ENCODE measurements around the gene FHL2. TPM values are rescaled to one million over a fixed set of nuclear protein-coding genes. Genes with fewer than 3 reads are reported as not detected.

FHL2 gene
- total RNA-seq, 2 experiments from 2014 or later, result 0.41 to 0.42 TPM

DNA sequence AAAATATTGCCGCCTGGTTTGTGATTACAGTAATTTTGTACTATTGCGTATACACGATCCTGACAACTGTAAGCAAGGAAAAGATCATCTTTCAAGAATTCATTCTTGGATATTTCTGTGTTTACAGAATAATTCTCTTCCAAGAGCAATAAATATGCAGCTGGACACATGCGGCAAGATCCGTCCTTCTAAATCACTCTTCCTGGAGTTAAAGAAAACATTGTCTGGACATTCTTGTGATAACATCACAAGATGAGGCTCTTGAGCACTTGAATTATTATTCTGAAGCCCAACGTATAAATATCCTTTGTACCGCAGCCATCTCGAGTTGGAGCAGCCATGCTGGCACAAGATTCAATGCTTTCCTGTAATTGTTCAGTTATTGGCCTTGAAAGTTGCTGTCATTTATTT lies 9.9 kb downstream of the FHL2 start:
- Histone ChIP-seq H3K27me3 (ENCODE audit: control insufficient read depth in 1 of 2, insufficient read depth in 2 of 2, low read length in 2 of 2) (no peaks in the 10 kb centered on the region), H3K4me3 (ENCODE audit: low read length) (no peak overlapping the region), H3K27ac (ENCODE audit: low read depth in 1 of 2, low read length in 2 of 2) (no peak overlapping the region), H3K9me3 (ENCODE audit: control insufficient read depth in 1 of 2, insufficient read depth in 1 of 2, low read length in 2 of 2) (no peaks in the 10 kb centered on the region), H3K36me3 (ENCODE audit: insufficient read depth, low read length) (no peaks in the 10 kb centered on the region), H3K4me1 (ENCODE audit: insufficient read depth, low read length) (no peaks in the 10 kb centered on the region)
- CTCF ChIA-PET, result no interaction called here
- H3K4me1 Mint-ChIP-seq (ENCODE audit: low read depth), result no peaks in the 10 kb centered on the region
- H3K27ac Mint-ChIP-seq, result no peak overlapping the region
- DNase-seq (no peak), ATAC-seq (ENCODE audit: poor library complexity) (no peak)
- no peaks in the 10 kb centered on the region for H3K27me3 Mint-ChIP-seq
- POLR2A ChIA-PET, result no interaction called here
- intact Hi-C loops (cut with DNase I, micrococcal nuclease), result no loop called here
- H3K4me3 Mint-ChIP-seq, result no peak overlapping the region
- no peak for TF ChIP-seq CTCF (IDR thresholded peaks at IDR 0.05)
- no peaks in the 10 kb centered on the region for H3K36me3 Mint-ChIP-seq (ENCODE audit: low read depth)
- no peaks in the 10 kb centered on the region for H3K9me3 Mint-ChIP-seq

GRCh38 chr2:105387225-105387624 lies 11.6 kb downstream of the FHL2 start:
- H3K27ac ChIP-seq (ENCODE audit: low read depth in 1 of 2, low read length in 2 of 2), result no peak overlapping the region
- Mint-ChIP-seq H3K36me3 (ENCODE audit: low read depth) (no peaks in the 10 kb centered on the region), H3K27me3 (no peaks in the 10 kb centered on the region), H3K9me3 (no peaks in the 10 kb centered on the region), H3K4me1 (ENCODE audit: low read depth) (no peaks in the 10 kb centered on the region), H3K27ac (no peak overlapping the region), H3K4me3 (no peak overlapping the region)
- no peak overlapping the region for H3K4me3 ChIP-seq (ENCODE audit: low read length)
- CTCF ChIA-PET, result no interaction called here
- POLR2A ChIA-PET, result no interaction called here
- H3K36me3 ChIP-seq (ENCODE audit: insufficient read depth, low read length), result no peaks in the 10 kb centered on the region
- DNase-seq, result no peak
- no peaks in the 10 kb centered on the region for H3K9me3 ChIP-seq (ENCODE audit: control insufficient read depth in 1 of 2, insufficient read depth in 1 of 2, low read length in 2 of 2)
- ATAC-seq (ENCODE audit: poor library complexity), result no peak
- no peaks in the 10 kb centered on the region for H3K27me3 ChIP-seq (ENCODE audit: control insufficient read depth in 1 of 2, insufficient read depth in 2 of 2, low read length in 2 of 2)
- no peaks in the 10 kb centered on the region for H3K4me1 ChIP-seq (ENCODE audit: insufficient read depth, low read length)
- intact Hi-C loops (cut with DNase I, micrococcal nuclease), result no loop called here
- TF ChIP-seq CTCF (IDR thresholded peaks at IDR 0.05), result no peak

GRCh38 chr2:105385731-105386540 lies 12.9 kb downstream of the FHL2 start:
- POLR2A ChIA-PET, result no interaction called here
- CTCF ChIA-PET, result no interaction called here
- TF ChIP-seq CTCF (IDR thresholded peaks at IDR 0.05), result no peak

More at GRCh38 chr2:105385731-105386540, 12.9 kb downstream of the FHL2 start:
- Histone ChIP-seq H3K4me3 (ENCODE audit: low read length) (no peak overlapping the region), H3K27me3 (ENCODE audit: control insufficient read depth in 1 of 2, insufficient read depth in 2 of 2, low read length in 2 of 2) (no peaks in the 10 kb centered on the region), H3K36me3 (ENCODE audit: insufficient read depth, low read length) (no peaks in the 10 kb centered on the region), H3K27ac (ENCODE audit: low read depth in 1 of 2, low read length in 2 of 2) (no peak overlapping the region), H3K9me3 (ENCODE audit: control insufficient read depth in 1 of 2, insufficient read depth in 1 of 2, low read length in 2 of 2) (no peaks in the 10 kb centered on the region), H3K4me1 (ENCODE audit: insufficient read depth, low read length) (no peaks in the 10 kb centered on the region)
- no peaks in the 10 kb centered on the region for H3K36me3 Mint-ChIP-seq (ENCODE audit: low read depth)
- no peaks in the 10 kb centered on the region for H3K4me1 Mint-ChIP-seq (ENCODE audit: low read depth)
- no peaks in the 10 kb centered on the region for H3K27me3 Mint-ChIP-seq
- no peak for DNase-seq
- H3K4me3 Mint-ChIP-seq, result no peak overlapping the region
- intact Hi-C loops (cut with DNase I, micrococcal nuclease), result no loop called here
- H3K9me3 Mint-ChIP-seq, result no peaks in the 10 kb centered on the region
- no peak overlapping the region for H3K27ac Mint-ChIP-seq
- ATAC-seq (ENCODE audit: poor library complexity), result no peak
